Activated CD8-positive, alpha-beta T cell treated with anti-CD3 and anti-CD28 coated beads, Interleukin-2, amount 10 ng/mL, durations not matched to agents 7 days and 5 days (primary cell): Measurements from ENCODE around the gene CCNL2. TPM values are rescaled to one million over a fixed set of nuclear protein-coding genes. Genes with fewer than 3 reads are reported as not detected.

ENCODE experiments used
- ATAC-seq: fragments of 150-1000 bp; cut with Tn5 transposase; one replicate; pipeline ENCODE4 v1.10.0; 2021; ENCODE audit warnings: moderate library complexity
- CTCF ChIA-PET: fragments of 350-600 bp; sonication (Branson Sonifier 250); formaldehyde crosslinking; loops from one replicate; lab custom pipeline; 2021; ENCODE audit warnings: antibody characterized with exemption; lab: Charles Lee
- POLR2A ChIA-PET: fragments of 350-600 bp; sonication (Branson Sonifier 250); formaldehyde crosslinking; loops from one replicate; lab custom pipeline; 2021; ENCODE audit warnings: antibody characterized with exemption; lab: Charles Lee
- DNase-seq: peaks from one replicate; pipeline ENCODE4 v3.0.0-alpha.2; 2020
- H3K27ac Mint-ChIP-seq: one replicate; pipeline ENCODE4 v1.8.0; 2021; ENCODE audit warnings: mild to moderate bottlenecking, mixed read lengths
- H3K27me3 Mint-ChIP-seq: one replicate; pipeline ENCODE4 v1.8.0; 2021; ENCODE audit warnings: low read depth, mixed read lengths
- H3K36me3 Mint-ChIP-seq: one replicate; pipeline ENCODE4 v1.8.0; 2021; ENCODE audit warnings: low read depth, mixed read lengths
- H3K4me1 Mint-ChIP-seq: one replicate; pipeline ENCODE4 v1.8.0; 2021; ENCODE audit warnings: low read depth, mixed read lengths
- H3K4me3 Mint-ChIP-seq: one replicate; pipeline ENCODE4 v1.8.0; 2021; ENCODE audit warnings: mild to moderate bottlenecking, mixed read lengths
- H3K9me3 Mint-ChIP-seq: one replicate; pipeline ENCODE4 v1.8.0; 2022; ENCODE audit warnings: mixed read lengths; ENCODE audit not compliant: insufficient read depth
- total RNA-seq, 2 experiments: library from RNA; stranded (reverse); gene quantifications; one replicate each; pipeline ENCODE4 v1.2.3, GENCODE V29; 2021

CCNL2 gene
- total RNA-seq, 2 experiments from 2014 or later, result 98.3 to 110 TPM

DNA sequence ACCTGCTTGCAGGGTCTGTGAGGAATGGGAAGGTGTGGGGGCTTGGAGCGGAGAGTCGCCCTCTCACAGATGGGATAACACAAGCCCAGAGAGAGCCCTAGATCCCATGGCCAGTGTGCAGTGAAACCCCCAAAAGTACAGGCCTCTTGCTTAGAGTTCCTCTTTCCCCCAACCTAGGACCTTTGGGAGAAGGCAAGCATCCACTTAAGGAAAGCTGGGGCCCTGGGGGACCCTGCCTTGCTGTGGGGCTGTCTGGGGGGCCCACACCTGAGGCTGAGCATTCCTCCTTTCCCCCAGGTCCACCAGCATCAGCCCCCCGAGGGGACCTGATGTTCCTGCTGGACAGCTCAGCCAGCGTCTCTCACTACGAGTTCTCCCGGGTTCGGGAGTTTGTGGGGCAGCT is 37.5 kb upstream of the CCNL2 start:
- Mint-ChIP-seq H3K4me3 (peak overlapping the region; percentile 52), H3K36me3 (no peaks in the 10 kb centered on the region), H3K4me1 (peaks cover 12% of the 10 kb centered on the region), H3K27ac (no peak overlapping the region), H3K9me3 (no peaks in the 10 kb centered on the region), H3K27me3 (peaks cover 8% of the 10 kb centered on the region)
- ChIA-PET POLR2A (no interaction called here), CTCF (interaction anchor here (1.5 kb wide), 1 partner anchor 65 kb away, joined by 4 read pairs; no protein-coding TSS in a partner anchor)
- DNase-seq, result no peak
- ATAC-seq, result no peak

DNA sequence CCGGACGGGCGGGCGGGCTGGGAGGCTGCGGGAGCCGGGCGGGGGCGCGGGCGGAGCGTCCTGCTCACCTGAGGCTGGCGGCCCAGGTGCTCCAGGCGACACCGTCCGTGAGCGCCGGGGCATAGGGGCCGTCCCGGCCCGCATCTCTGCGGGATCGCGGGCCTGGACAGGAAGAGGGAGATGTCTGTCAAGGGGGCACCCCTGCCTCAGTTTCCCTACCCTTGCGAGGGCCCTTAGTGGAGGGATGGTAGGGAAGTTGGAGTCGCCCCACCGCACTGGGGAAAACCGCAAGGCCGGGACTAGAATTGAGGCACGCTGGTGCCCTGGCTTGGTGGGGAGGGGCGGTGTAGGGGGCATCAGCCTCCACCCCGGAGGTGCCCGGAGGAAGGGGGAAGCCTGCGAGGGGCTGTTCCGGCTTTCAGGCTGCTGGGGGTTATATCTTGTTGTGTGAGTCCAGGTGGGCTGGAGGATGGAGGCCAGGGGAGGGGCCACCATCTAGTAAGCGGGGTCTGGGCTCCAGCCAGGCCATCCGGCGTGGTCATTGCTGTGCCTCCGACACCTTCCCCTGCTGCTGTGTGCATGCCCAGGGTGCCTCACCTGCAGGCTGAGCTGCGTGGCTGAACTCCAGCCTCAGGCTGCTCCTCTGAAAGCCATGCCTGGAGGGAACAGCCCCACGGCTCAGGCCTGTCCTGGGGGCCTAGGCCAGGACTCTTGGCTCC is 36.9 kb upstream of the CCNL2 start:
- ATAC-seq, result no peak
- H3K4me3 Mint-ChIP-seq, result peak overlapping the region; percentile 52

DNA sequence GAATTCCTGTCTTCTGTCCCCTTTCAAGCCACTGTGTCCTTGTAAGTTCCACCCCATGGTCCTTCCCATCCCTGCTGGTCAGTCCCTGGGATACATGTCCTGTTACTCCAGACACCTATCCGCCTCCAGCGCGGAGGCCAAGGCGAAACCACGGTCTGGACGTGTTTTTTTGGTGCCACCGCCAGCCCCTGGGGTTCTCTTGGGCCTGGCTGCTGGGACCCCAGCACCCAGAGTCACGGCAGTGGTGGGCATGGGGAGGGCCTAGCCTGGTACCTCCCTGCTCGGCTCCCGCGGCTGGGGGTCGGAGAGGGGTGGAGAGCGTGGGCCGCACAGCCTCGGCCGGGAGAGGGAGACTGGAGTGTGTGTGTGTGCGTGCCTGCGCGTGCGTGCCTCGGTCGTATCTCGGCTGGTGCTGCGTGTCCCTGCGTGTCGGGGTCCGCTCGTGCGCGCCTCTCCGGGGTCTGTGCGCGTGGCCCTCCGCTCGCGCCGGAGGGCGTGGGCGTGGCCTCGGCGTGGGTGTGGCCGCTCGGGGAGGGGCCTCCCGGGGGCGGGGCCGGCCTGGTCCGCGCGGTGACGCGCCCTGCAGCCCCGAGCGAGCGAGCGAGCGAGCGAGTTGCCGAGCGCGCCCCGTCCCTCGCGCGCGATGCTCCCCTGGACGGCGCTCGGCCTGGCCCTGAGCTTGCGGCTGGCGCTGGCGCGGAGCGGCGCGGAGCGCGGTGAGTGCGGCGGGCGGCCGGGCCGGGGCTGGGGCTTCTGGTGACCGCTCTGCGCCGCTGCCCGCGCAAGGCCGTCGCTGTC is 36.2 kb upstream of the CCNL2 start, which contains the start of gene VWA1:
VWA1 (plus strand) TSS at position 585 of the 798 bp plus-strand sequence; CDS start at position 644, 59 bp downstream.
- Mint-ChIP-seq H3K9me3 (no peaks in the 10 kb centered on the region), H3K4me3 (peak within 1 kb of the TSS; percentile 52), H3K36me3 (no peaks in the 10 kb centered on the region), H3K27me3 (peaks cover 8% of the 10 kb centered on the region), H3K27ac (no peak within 1 kb of the TSS), H3K4me1 (peaks cover 9% of the 10 kb centered on the region)
- peak; percentile 73 for DNase-seq
- peak; percentile 85 for ATAC-seq
- POLR2A ChIA-PET, result no interaction called here
- CTCF ChIA-PET, result no interaction called here

More for the DNA sequence above, 36.9 kb upstream of the CCNL2 start:
- Mint-ChIP-seq H3K27ac (no peak overlapping the region), H3K36me3 (no peaks in the 10 kb centered on the region), H3K4me1 (peaks cover 12% of the 10 kb centered on the region), H3K9me3 (no peaks in the 10 kb centered on the region), H3K27me3 (peaks cover 8% of the 10 kb centered on the region)
- DNase-seq, result no peak
- ChIA-PET POLR2A (no interaction called here), CTCF (interaction anchor here (1.5 kb wide), 1 partner anchor 65 kb away, joined by 4 read pairs; no protein-coding TSS in a partner anchor)

DNA sequence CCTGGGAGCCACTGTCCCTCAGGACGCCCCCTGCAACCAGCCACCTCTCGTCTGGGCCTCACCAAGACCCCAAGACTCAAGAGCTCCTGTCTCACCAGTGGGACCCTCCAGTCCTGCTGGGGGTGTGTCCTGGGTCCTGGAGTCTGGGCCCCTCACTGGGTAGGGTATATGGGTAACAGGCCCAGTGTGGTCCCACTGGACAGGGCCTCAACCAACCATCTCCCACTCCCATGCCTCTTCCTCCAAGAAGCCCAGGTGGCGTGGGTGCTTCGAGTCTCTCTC is 35.6 kb upstream of the CCNL2 start:
- no peaks in the 10 kb centered on the region for H3K36me3 Mint-ChIP-seq
- ATAC-seq, result no peak
- ChIA-PET POLR2A (no interaction called here), CTCF (no interaction called here)
- no peak for DNase-seq
- H3K4me3 Mint-ChIP-seq, result peak overlapping the region; percentile 8
- no peak overlapping the region for H3K27ac Mint-ChIP-seq
- peaks cover 9% of the 10 kb centered on the region for H3K4me1 Mint-ChIP-seq
- H3K9me3 Mint-ChIP-seq, result no peaks in the 10 kb centered on the region
- H3K27me3 Mint-ChIP-seq, result peaks cover 8% of the 10 kb centered on the region

DNA sequence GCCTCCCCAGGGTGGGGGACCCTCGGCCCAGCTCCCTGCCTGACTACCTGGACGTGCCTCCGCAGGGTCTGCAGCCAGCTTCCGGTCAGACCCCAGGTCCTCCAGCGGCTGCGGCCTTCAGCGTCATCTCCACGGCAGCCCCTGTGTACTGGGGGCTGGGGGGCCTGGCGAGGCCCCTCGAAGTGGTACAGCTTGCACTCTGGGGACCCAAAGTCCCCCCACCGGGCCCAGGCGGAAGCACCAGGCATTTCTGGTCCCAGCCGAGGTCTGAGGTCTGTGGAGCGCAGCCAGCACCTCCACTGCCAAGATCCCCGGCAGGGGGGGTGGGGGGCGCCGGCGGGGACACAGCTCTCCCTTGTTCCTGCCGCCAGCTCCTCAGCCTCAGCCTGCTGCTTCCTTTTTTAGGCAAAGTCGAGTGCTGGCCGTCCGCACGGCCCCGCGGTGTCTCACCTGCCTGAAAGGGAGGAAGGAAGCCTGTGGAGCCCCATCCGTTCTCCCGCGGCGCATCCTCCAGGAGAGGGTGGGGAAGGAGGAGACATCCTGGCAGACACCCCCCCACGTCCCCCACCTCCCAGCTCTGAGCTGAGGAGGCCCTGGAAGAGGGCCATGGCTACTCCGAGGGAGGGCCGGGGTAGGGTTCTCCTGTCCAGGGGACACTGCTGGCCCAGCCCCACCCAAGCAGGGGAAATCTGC is 35.1 kb upstream of the CCNL2 start:
- CTCF ChIA-PET, result no interaction called here
- peaks cover 12% of the 10 kb centered on the region for H3K27me3 Mint-ChIP-seq
- peaks cover 9% of the 10 kb centered on the region for H3K4me1 Mint-ChIP-seq
- DNase-seq, result no peak
- no peak overlapping the region for H3K4me3 Mint-ChIP-seq
- POLR2A ChIA-PET, result interaction anchor here (0.7 kb wide), 2 partner anchors 14 to 108 kb away, joined by 3 read pairs; partner anchors contain the start of gene ANKRD65
- no peak overlapping the region for H3K27ac Mint-ChIP-seq
- no peaks in the 10 kb centered on the region for H3K9me3 Mint-ChIP-seq
- ATAC-seq, result no peak
- no peaks in the 10 kb centered on the region for H3K36me3 Mint-ChIP-seq

DNA sequence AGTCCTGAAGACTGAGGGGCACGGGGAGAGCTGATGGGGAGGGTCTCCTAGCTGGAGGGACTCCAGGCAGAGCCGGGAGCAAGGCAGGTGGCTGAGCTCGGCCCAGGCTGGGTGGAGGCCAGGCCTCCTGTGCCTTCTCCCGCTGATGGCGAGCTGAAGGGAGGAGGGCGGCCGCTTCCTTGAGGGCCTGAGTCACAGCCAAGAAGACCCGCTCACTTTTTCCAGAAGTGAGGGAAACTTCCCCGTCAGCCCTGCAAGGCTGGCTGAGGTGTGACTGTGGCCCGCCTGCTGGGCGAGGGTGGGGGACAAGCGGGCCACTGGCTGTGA is 34.6 kb upstream of the CCNL2 start:
- Mint-ChIP-seq H3K27me3 (peaks cover 12% of the 10 kb centered on the region), H3K36me3 (no peaks in the 10 kb centered on the region), H3K27ac (no peak overlapping the region), H3K4me3 (no peak overlapping the region), H3K4me1 (peaks cover 9% of the 10 kb centered on the region), H3K9me3 (no peaks in the 10 kb centered on the region)
- POLR2A ChIA-PET, result interaction anchor here (0.7 kb wide), 2 partner anchors 13 to 107 kb away, joined by 3 read pairs; partner anchors contain the start of gene ANKRD65
- ATAC-seq (peak; percentile 11), DNase-seq (no peak)
- CTCF ChIA-PET, result no interaction called here

DNA sequence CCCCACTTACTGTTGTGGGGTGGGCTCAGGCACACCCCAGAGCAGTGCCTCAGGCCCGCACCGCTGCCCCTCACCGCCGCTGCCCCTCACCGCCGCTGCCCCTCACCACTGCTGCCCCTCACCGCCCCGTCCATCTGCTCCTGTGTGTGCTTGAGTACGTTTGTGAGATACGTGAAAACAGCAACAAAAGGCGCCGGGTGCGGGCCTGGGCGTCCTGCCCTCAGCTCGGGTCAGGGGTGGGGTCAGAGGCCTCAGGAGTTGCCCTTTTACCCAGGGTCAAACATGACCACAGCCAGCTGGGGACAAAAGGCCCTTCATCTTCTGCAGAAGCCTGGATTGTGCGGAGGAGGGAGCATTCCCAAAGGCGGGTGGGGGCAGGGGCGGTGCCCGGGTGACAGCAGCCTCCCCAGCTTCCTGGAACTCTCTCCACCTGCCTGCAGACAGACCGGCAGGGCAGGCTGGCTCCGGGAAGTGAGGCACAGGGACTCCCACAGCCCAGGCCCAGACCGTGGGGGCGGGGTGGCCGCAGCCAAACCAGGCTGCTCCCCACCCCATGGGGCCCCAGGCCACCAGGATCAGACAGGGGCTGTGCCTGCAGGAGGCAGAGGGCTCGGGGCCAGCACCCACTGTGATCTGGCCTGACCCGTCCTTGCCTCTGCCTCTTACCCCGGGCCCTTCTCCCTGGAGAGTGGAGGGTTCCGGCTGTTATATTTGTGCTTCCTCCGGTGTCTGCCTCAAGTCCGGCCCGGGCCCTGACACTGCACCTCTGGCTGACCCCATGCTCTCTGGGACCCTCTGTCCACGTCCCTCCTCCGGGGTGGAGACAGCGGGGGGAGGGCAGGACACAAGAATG is 34.0 kb upstream of the CCNL2 start:
- POLR2A ChIA-PET, result interaction anchor here (0.7 kb wide), 2 partner anchors 12 to 107 kb away, joined by 3 read pairs; partner anchors contain the start of gene ANKRD65
- Mint-ChIP-seq H3K4me3 (no peak overlapping the region), H3K27ac (no peak overlapping the region)

DNA sequence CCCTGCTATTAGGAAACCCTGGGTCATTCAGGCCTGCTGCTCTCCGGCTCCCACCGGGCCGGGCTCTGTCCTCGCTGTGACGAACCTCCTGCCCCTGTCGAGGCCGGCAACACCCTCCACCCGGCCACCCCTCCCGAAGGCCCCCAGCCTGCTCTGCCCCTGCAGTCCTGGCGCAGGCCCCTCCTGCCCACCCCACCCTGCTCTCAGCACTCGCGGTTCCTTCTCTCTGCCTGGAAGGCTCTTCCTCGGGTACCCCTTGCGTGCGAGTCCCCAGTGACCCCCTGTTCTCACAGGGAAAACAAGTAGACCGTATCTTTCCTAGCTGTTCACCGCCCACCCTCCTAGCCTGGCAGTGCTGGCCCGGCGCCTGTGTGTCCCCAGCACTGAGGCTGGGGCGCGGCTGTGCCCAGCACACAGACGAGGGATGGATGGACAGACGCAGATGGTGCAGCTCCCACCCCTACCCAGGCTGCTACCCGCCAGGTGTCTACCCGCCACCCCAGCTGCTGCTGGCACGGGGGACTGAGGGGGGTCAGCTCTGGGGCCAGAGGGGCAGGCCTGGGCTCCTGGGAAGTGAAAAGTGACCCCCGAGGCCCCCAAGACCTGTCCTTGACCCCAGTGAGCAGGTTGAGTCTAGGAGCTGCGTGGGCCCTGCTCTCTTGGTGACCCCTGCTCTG is 33.3 kb upstream of the CCNL2 start:
- no peak for DNase-seq
- ChIA-PET CTCF (interaction anchor here (2.5 kb wide), 1 partner anchor 8 kb away, joined by 9 read pairs; no protein-coding TSS in a partner anchor), POLR2A (no interaction called here)
- H3K4me3 Mint-ChIP-seq, result no peak overlapping the region
- H3K9me3 Mint-ChIP-seq, result no peaks in the 10 kb centered on the region
- H3K4me1 Mint-ChIP-seq, result peaks cover 12% of the 10 kb centered on the region
- peaks cover 16% of the 10 kb centered on the region for H3K27me3 Mint-ChIP-seq
- no peak overlapping the region for H3K27ac Mint-ChIP-seq
- no peaks in the 10 kb centered on the region for H3K36me3 Mint-ChIP-seq
- ATAC-seq, result no peak

More for the DNA sequence above, 34.0 kb upstream of the CCNL2 start:
- Mint-ChIP-seq H3K27me3 (peaks cover 16% of the 10 kb centered on the region), H3K36me3 (no peaks in the 10 kb centered on the region), H3K9me3 (no peaks in the 10 kb centered on the region), H3K4me1 (peaks cover 12% of the 10 kb centered on the region)
- ATAC-seq (no peak), DNase-seq (no peak)
- CTCF ChIA-PET, result no interaction called here

DNA sequence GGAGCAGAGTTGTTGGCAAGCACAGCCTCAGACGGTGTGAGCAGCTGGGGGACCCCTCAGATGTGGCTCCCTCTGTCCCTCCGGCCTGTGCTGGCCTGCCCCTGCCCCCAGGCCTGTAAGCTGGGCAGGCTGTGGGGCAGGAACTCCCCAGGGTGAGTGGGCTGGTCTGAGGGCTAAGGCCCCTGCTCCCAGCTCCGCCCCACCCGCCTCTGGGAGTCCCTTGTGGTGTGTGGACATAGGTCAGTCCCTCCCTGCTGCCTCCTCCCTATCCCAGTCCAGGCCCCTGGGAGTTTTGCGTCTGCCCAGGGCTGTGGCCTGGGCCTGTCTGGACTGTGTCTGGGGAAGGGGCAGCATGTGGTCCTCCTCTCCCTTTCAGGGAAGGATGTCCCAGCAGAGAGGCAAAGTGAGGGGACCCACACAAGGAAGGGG is 32.7 kb upstream of the CCNL2 start:
- Mint-ChIP-seq H3K27ac (no peak overlapping the region), H3K27me3 (peaks cover 16% of the 10 kb centered on the region), H3K4me3 (no peak overlapping the region), H3K36me3 (no peaks in the 10 kb centered on the region), H3K4me1 (peaks cover 12% of the 10 kb centered on the region), H3K9me3 (no peaks in the 10 kb centered on the region)
- no peak for DNase-seq
- POLR2A ChIA-PET, result no interaction called here
- ATAC-seq, result no peak
- CTCF ChIA-PET, result interaction anchor here (2.5 kb wide), 1 partner anchor 9 kb away, joined by 9 read pairs; no protein-coding TSS in a partner anchor

DNA sequence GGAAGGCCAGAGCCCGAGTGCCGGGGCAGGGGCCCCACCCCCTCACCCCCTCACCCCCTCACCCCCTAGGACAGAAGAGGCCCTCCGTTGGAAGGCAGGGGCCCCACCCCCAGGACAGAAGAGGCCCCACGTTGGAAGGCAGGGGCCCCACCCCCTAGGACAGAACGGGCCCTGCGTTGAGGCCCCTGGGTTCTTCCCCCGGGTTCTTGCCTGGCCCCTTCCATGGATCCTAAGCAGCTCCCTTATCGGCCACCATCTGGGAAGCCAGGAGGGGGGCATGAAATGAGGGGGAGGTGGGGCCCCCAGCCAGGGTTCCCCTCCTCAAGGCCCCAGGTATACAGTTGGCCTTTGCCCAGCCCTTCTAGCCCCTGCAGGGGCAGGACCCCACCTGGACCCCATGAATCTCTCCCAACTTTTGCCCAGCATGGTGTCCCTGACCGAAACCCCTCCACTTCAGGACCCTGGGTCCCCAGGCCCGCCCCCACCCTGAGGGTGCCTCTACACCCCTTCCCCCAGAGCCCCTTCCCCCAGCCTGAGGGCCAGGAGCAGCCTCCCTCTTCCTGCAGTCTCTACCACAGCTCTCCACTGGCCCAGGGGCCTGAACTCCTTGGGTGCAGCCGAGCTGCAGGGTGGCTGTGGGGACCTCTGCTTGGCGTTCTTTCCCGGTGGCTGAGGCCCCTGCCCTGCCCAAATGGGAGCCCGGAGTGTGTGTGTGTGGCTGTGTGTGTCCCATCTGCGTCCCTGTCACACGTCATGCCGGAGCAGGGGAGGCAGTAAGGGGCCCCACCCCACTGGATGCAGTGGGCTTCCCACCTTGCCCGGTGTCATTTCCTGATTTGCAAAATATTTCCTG is 32.1 kb upstream of the CCNL2 start:
- ATAC-seq, result no peak
- Mint-ChIP-seq H3K4me3 (no peak overlapping the region), H3K27me3 (peaks cover 15% of the 10 kb centered on the region), H3K4me1 (peaks cover 13% of the 10 kb centered on the region), H3K27ac (no peak overlapping the region), H3K36me3 (no peaks in the 10 kb centered on the region), H3K9me3 (no peaks in the 10 kb centered on the region)
- no peak for DNase-seq
- ChIA-PET POLR2A (no interaction called here), CTCF (interaction anchor here (2.5 kb wide), 1 partner anchor 10 kb away, joined by 9 read pairs; no protein-coding TSS in a partner anchor)
